SH-SY5Y (cell line): ENCODE measurements around the gene CENPB.

Experiments used
- GATA2 ChIP-seq: IDR thresholded peaks from 2 replicates; pipeline ENCODE4 v1.6.1; 2011; ENCODE audit warnings: mild to moderate bottlenecking, low read depth, low read length
- GATA3 ChIP-seq: IDR thresholded peaks from 2 replicates; pipeline ENCODE4 v1.6.1; 2011; ENCODE audit warnings: low read depth, mild to moderate bottlenecking, low read length, moderate library complexity

Gene CENPB

GRCh38 chr20:3814928-3815495 is 28.5 kb upstream of the CENPB start:
- TF ChIP-seq GATA2 (no peak), GATA3 (no peak)

- no peak for TF ChIP-seq GATA2
- no peak for TF ChIP-seq GATA3
Measured at GRCh38 chr20:3813848-3814581, 27.5 kb upstream of the CENPB start.

GRCh38 chr20:3812975-3813847 is 26.7 kb upstream of the CENPB start:
- no peak for TF ChIP-seq GATA3
- TF ChIP-seq GATA2, result no peak

- TF ChIP-seq GATA2 (no peak), GATA3 (no peak)
Measured at GRCh38 chr20:3812259-3812681, 25.7 kb upstream of the CENPB start.

- peak; percentile 36 for TF ChIP-seq GATA2
- TF ChIP-seq GATA3, result no peak
Measured at GRCh38 chr20:3811467-3812258, 25.1 kb upstream of the CENPB start.

- TF ChIP-seq GATA2, result no peak
- TF ChIP-seq GATA3, result no peak
Measured at GRCh38 chr20:3808544-3808943, 22.0 kb upstream of the CENPB start.

GRCh38 chr20:3804781-3805180 is 18.2 kb upstream of the CENPB start:
- no peak for TF ChIP-seq GATA3
- no peak for TF ChIP-seq GATA2

- TF ChIP-seq GATA2 (no peak), GATA3 (no peak)
Measured at GRCh38 chr20:3804254-3804751, 17.8 kb upstream of the CENPB start.

GRCh38 chr20:3803854-3804253 is 17.3 kb upstream of the CENPB start:
- no peak for TF ChIP-seq GATA2
- TF ChIP-seq GATA3, result no peak

- no peak for TF ChIP-seq GATA3
- TF ChIP-seq GATA2, result no peak
Measured at GRCh38 chr20:3803289-3803688, 16.7 kb upstream of the CENPB start.

- no peak for TF ChIP-seq GATA2
- TF ChIP-seq GATA3, result no peak
Measured at GRCh38 chr20:3802524-3803239, 16.1 kb upstream of the CENPB start.

GRCh38 chr20:3801846-3802245 is 15.3 kb upstream of the CENPB start:
- no peak for TF ChIP-seq GATA2
- no peak for TF ChIP-seq GATA3

- TF ChIP-seq GATA2, result no peak
- TF ChIP-seq GATA3, result no peak
Measured at GRCh38 chr20:3801299-3801698, 14.8 kb upstream of the CENPB start.
